Measurements from ENCODE around the gene AKT1S1.

Gene AKT1S1

DNA sequence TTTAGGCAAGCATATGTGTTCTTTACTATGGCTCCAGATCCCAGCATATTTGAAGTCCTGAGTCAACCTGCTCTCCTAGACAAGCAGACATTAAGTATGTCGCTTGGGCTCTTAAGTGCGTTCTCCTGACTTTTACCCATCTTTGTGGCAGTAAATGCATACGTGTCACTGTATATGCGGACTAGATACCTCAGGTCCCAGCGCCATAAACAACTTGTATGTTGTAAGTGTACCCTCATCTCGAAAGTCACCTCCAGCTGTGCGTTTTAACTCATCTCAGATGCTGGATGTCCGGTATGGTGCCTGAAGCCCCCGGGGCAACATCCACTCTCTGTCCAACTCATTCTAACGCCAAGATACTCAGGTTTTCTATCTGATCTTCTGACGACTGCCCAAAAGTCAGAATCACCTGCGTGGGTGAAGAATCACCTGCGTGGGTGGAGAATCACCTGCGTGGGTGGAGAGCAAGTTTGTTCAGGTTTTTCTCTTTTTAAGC lies 24.5 kb downstream of the AKT1S1 start:
- peaks cover 2% of the 10 kb centered on the region for H3K27me3 Mint-ChIP-seq (ENCODE audit: low read depth, poor library complexity)
- H3K27ac Mint-ChIP-seq, result peak overlapping the region; percentile 77
- peak overlapping the region; percentile 93 for H3K4me3 Mint-ChIP-seq
- peaks cover 29% of the 10 kb centered on the region for H3K4me1 Mint-ChIP-seq
- H3K9me3 Mint-ChIP-seq, result peaks cover 23% of the 10 kb centered on the region
- TF ChIP-seq, protein P1, sequence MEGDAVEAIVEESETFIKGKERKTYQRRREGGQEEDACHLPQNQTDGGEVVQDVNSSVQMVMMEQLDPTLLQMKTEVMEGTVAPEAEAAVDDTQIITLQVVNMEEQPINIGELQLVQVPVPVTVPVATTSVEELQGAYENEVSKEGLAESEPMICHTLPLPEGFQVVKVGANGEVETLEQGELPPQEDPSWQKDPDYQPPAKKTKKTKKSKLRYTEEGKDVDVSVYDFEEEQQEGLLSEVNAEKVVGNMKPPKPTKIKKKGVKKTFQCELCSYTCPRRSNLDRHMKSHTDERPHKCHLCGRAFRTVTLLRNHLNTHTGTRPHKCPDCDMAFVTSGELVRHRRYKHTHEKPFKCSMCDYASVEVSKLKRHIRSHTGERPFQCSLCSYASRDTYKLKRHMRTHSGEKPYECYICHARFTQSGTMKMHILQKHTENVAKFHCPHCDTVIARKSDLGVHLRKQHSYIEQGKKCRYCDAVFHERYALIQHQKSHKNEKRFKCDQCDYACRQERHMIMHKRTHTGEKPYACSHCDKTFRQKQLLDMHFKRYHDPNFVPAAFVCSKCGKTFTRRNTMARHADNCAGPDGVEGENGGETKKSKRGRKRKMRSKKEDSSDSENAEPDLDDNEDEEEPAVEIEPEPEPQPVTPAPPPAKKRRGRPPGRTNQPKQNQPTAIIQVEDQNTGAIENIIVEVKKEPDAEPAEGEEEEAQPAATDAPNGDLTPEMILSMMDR (IDR thresholded peaks at IDR 0.05), result no peak
- peaks cover 41% of the 10 kb centered on the region for H3K36me3 Mint-ChIP-seq (ENCODE audit: low read depth)
- no peak for DNase-seq

DNA sequence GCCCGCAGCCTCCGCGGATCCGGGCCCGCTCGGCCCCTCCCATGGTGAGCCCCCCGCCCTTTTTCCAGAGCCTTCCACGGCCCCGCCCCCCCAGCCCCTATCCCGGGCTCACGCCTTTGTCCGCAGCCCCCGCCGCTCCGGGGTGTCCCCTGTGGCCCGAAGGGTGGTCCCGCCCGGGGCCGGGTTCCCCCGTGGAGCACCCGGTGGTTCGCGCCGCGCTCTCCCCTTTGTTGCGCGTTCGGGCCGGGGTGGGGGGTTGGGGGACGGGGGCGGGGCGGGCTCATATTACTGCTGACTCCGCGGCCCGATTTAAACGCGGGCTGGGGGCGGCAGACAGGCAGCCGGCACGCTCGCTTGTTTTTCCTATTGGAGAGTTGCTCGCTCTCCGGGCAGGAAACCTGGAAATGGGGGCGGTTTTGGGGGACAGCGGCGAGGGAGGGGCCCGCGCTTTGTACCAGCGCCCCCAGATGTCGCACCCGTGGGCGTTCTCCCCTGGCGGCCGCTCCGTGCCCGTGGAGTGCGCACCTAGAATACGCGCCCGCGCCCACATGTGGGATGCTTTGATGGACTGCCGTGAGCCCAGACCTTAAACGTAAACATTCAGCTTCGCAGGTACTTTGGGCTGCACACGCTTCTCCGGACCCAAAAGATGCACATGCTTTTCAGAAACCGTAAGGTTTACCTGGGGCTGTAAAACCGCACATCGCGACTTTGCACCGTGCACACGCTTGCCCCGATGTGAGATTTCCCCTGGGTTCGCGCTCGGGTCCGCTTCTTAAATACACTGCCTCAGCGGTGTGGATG lies 25.5 kb downstream of the AKT1S1 start:
- H3K4me1 Mint-ChIP-seq, result peaks cover 29% of the 10 kb centered on the region
- H3K27ac Mint-ChIP-seq, result peak overlapping the region; percentile 62
- H3K27me3 Mint-ChIP-seq (ENCODE audit: low read depth, poor library complexity), result peaks cover 2% of the 10 kb centered on the region
- peaks cover 48% of the 10 kb centered on the region for H3K36me3 Mint-ChIP-seq (ENCODE audit: low read depth)
- peak overlapping the region; percentile 93 for H3K4me3 Mint-ChIP-seq
- DNase-seq, result peak; percentile 72
- TF ChIP-seq, protein P1 (IDR thresholded peaks at IDR 0.05), result no peak
- H3K9me3 Mint-ChIP-seq, result peaks cover 26% of the 10 kb centered on the region

DNA sequence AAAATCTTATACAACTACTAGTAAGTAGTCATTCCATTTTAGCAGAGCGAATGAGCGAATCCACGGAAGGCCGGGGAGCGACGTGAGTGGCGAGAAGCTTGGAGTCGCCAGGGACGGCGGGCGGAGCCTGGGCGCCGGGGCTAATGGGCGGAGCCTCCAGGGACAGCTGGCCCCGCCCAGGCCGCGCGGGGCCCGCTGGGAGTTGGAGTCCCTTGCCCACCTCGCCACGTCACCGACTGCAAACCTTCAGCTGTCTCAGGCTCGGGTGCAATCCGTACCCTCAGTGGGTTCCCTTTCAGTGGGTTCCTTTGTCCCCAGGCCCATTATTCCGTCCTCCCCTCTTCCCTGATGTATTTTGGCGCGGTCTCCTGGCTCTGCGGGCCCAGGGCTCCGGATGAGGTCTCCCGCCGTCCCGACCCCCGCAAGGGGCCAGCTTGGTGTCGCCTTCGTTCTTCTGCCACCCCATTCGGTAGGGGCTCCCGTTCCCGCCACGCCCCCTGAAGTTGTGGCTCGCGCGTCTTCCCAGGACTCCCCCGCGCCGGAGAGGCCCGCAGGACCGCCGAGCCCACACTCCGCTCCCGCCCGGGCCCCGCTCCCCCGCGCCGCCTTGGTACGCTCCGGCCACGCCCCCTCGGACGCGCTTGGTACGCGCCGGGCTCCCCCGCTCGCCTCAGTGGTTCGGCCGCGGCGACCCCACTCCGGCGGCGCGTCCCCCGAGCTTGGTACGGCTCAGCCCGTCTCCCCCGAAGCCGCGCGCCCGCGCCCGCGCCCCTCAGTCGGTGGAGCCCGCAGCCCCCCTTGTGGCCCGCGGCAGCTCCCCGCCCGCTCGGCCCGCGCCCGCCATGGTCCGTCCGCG lies 26.4 kb downstream of the AKT1S1 start, which contains the start of gene PTOV1:
Gene PTOV1, plus strand, starts transcription at position 673 of the 856 bp plus-strand sequence.
- peak; percentile 96 for DNase-seq
- Mint-ChIP-seq H3K27ac (peak within 1 kb of the TSS; percentile 99), H3K9me3 (peaks cover 26% of the 10 kb centered on the region), H3K4me1 (peaks cover 29% of the 10 kb centered on the region), H3K36me3 (ENCODE audit: low read depth) (peaks cover 48% of the 10 kb centered on the region), H3K4me3 (peak within 1 kb of the TSS; percentile 93), H3K27me3 (ENCODE audit: low read depth, poor library complexity) (peaks cover 2% of the 10 kb centered on the region)
- TF ChIP-seq, protein P1 (IDR thresholded peaks at IDR 0.05), result no peak

DNA sequence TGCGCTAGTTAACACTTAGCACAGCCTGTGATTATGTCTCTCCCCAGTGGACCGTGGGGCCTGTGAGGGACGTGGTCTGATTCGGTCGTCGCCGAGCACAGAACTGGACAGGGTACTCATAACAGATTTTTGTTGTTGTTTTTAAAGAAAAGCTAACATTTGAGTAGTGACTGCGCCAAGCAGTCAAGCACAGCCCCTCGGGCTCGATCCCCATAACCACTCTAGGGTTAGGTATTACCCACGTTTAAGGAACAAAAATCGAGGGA lies 27.0 kb downstream of the AKT1S1 start:
- Mint-ChIP-seq H3K27me3 (ENCODE audit: low read depth, poor library complexity) (peaks cover 2% of the 10 kb centered on the region), H3K36me3 (ENCODE audit: low read depth) (peaks cover 43% of the 10 kb centered on the region), H3K9me3 (peaks cover 26% of the 10 kb centered on the region), H3K4me3 (peak overlapping the region; percentile 83), H3K4me1 (peaks cover 29% of the 10 kb centered on the region), H3K27ac (peak overlapping the region; percentile 99)
- no peak for DNase-seq
- TF ChIP-seq, protein P1 (IDR thresholded peaks at IDR 0.05), result no peak

DNA sequence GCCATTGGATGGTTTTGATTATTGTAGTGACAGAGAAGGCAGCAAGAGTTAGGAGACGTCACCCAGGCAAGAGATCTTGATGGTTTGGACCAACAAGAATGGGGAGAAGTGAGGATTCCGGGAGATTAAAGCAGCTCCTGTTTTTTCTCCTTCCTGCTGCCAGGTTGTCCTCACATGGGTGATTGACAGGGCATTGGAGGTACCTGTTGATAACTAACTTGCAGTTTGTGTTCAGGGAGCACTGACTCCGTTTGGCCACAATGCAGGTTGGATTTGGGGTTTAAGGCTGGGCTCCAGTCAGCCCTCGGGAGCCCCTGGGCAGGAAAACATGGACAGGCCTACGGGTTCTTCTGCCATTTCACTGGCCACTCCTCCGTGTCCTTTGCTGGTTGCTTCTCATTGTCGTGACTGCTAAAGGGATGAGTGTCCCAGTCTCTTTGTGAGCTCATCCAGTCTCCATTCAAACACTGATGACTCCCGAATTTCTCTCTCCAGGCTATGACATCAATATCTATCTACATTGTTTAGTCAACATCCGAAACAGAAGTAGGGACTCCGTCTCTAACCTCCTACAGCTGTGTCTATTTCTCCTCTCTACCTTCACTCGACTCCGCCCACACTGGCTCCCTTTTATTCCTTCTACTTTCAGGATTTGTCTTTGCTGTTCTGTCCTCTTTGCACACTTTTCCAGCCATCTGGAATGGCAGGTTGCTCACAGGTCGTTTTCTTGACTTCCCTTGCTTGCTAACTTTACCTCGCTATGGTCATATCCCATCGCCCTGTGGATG lies 27.5 kb downstream of the AKT1S1 start:
- TF ChIP-seq, protein P1 (IDR thresholded peaks at IDR 0.05), result no peak

More for the DNA sequence above, 27.5 kb downstream of the AKT1S1 start:
- Mint-ChIP-seq H3K4me1 (peaks cover 29% of the 10 kb centered on the region), H3K4me3 (peak overlapping the region; percentile 83), H3K9me3 (peaks cover 26% of the 10 kb centered on the region), H3K36me3 (ENCODE audit: low read depth) (peaks cover 43% of the 10 kb centered on the region), H3K27ac (no peak overlapping the region), H3K27me3 (ENCODE audit: low read depth, poor library complexity) (peaks cover 2% of the 10 kb centered on the region)
- no peak for DNase-seq
